Stimulated activated CD8-positive, alpha-beta memory T cell treated with anti-CD3 and anti-CD28 coated beads, Interleukin-15, amount 100 ng/mL, for 48 hours (primary cell): ENCODE results near the gene TP53AIP1.
"Not testable (repeated sequence)": the region's sequence is repeated elsewhere in the genome, so short reads cannot be mapped to it uniquely, and the experiment has no call there.

Experiments used
- DNase-seq, 2 donors: peaks; one replicate each; pipeline ENCODE4 v3.0.0-alpha.2; 2020; ENCODE audit warnings: low read depth in 2 of 2

Gene TP53AIP1

GRCh38 chr11:128926000-128926399 lies 16.7 kb downstream of the TP53AIP1 start:
- no peak for DNase-seq

GRCh38 chr11:128925250-128925600 lies 17.4 kb downstream of the TP53AIP1 start:
- no peak for DNase-seq

GRCh38 chr11:128924510-128925249 lies 18.0 kb downstream of the TP53AIP1 start:
- DNase-seq: no peak

- no peak for DNase-seq
Observed at GRCh38 chr11:128924104-128924503, 18.6 kb downstream of the TP53AIP1 start.

GRCh38 chr11:128921793-128922192 lies 20.9 kb downstream of the TP53AIP1 start:
- DNase-seq: no peak

GRCh38 chr11:128920666-128921065 lies 22.0 kb downstream of the TP53AIP1 start:
- DNase-seq: no peak

GRCh38 chr11:128919635-128920034 lies 23.0 kb downstream of the TP53AIP1 start:
- not testable (repeated sequence) for DNase-seq

GRCh38 chr11:128919216-128919615 lies 23.5 kb downstream of the TP53AIP1 start:
- no peak for DNase-seq

- DNase-seq: no peak
Observed at GRCh38 chr11:128917144-128917724, 25.4 kb downstream of the TP53AIP1 start.

- DNase-seq: no peak
Observed at GRCh38 chr11:128916681-128917080, 26.0 kb downstream of the TP53AIP1 start.

GRCh38 chr11:128916037-128916572 lies 26.6 kb downstream of the TP53AIP1 start:
- no peak for DNase-seq

- DNase-seq: no peak
Observed at GRCh38 chr11:128915149-128915521, 27.5 kb downstream of the TP53AIP1 start.

GRCh38 chr11:128914216-128915148 lies 28.2 kb downstream of the TP53AIP1 start:
- no peak for DNase-seq

- DNase-seq: no peak
Observed at GRCh38 chr11:128913806-128914205, 28.9 kb downstream of the TP53AIP1 start.

- no peak for DNase-seq
Observed at GRCh38 chr11:128911701-128912100, 31.0 kb downstream of the TP53AIP1 start.

GRCh38 chr11:128911239-128911638 lies 31.4 kb downstream of the TP53AIP1 start:
- DNase-seq: no peak

GRCh38 chr11:128910576-128910975 lies 32.1 kb downstream of the TP53AIP1 start:
- no peak for DNase-seq

- no peak for DNase-seq
Observed at GRCh38 chr11:128909438-128910125, 33.1 kb downstream of the TP53AIP1 start.

GRCh38 chr11:128908391-128909246 lies 34.1 kb downstream of the TP53AIP1 start:
- DNase-seq: no peak

- DNase-seq: no peak
Observed at GRCh38 chr11:128907585-128907984, 35.1 kb downstream of the TP53AIP1 start.
